Upper lobe of left lung (tissue), 6 donors: ENCODE results near the gene TBX1. TPM values are rescaled to one million over a fixed set of nuclear protein-coding genes. Genes with fewer than 3 reads are reported as not detected.
A peak's percentile ranks its signal among the peaks of the same experiment; 100 is the strongest.
"Not testable (repeated sequence)": the region's sequence is repeated elsewhere in the genome, so short reads cannot be mapped to it uniquely, and the experiment has no call there.

Experiments used
- ATAC-seq, 2 donors: fragments of 200-7000 bp; cut with Tn5 transposase; one replicate each; pipeline ENCODE4 v1.9.1; 2022; ENCODE audit warnings: mild to moderate bottlenecking in 2 of 2, moderate library complexity in 2 of 2; ENCODE audit not compliant: low FRiP score in 2 of 2
- DNase-seq, 2 donors: peaks; one replicate each; pipeline ENCODE4 v3.0.0-alpha.2; 2019 to 2020
- H3K27ac ChIP-seq, 4 donors: fragments of 200-600 bp; sonication (generic); one replicate each; pipeline ENCODE4 v1.5.1; 2016 to 2019
- H3K27me3 ChIP-seq, 4 donors: fragments of 200-600 bp; sonication (generic); one replicate each; pipeline ENCODE4 v1.5.1; 2017 to 2019
- H3K36me3 ChIP-seq, 4 donors: fragments of 200-600 bp; sonication (generic); one replicate each; pipeline ENCODE4 v1.5.1; 2016 to 2019
- H3K4me1 ChIP-seq, 4 donors: fragments of 200-600 bp; sonication (generic); one replicate each; pipeline ENCODE4 v1.5.1; 2018 to 2019
- H3K4me3 ChIP-seq, 4 donors: fragments of 200-600 bp; sonication (generic); one replicate each; pipeline ENCODE4 v1.5.1; 2017 to 2019; ENCODE audit warnings: mild to moderate bottlenecking in 2 of 4, moderate library complexity in 1 of 4
- H3K9me3 ChIP-seq, 4 donors: fragments of 200-600 bp; sonication (generic); one replicate each; pipeline ENCODE4 v1.5.1; 2018 to 2019
- CTCF ChIP-seq, 6 experiments: fragments of 450-650 bp in 4 of 6; fragments of 200-600 bp in 2 of 6; sonication (generic) in 2 of 6; IDR thresholded peaks; one replicate each; pipeline ENCODE4 v1.5.1; 2016 to 2019; ENCODE audit warnings: antibody characterized with exemption in 6 of 6
- EP300 ChIP-seq, 4 donors: sonication (generic); formaldehyde crosslinking; IDR thresholded peaks; one replicate each; pipeline ENCODE4 v1.5.1; 2017; ENCODE audit warnings: antibody characterized with exemption in 4 of 4, control low read depth in 2 of 4
- POLR2A ChIP-seq, 4 donors: fragments of 450-650 bp; IDR thresholded peaks; one replicate each; pipeline ENCODE4 v1.5.1; 2016 to 2017; ENCODE audit warnings: antibody characterized with exemption in 4 of 4, mild to moderate bottlenecking in 2 of 4
- POLR2AphosphoS5 ChIP-seq, 2 donors: sonication (generic); formaldehyde crosslinking; IDR thresholded peaks; one replicate each; pipeline ENCODE4 v1.5.1; 2017; ENCODE audit warnings: antibody characterized with exemption in 2 of 2
- WGBS, 2 donors: methylation state at CpG; one replicate each; pipeline ENCODE4 v1.1.5; 2017 to 2018; 5-methylcytosine and 5-hydroxymethylcytosine counted together
- total RNA-seq, 6 donors: library from RNA; depleted of rRNA in 4 of 6; stranded (reverse); fragments of >200 nt in 4 of 6; gene quantifications; one replicate each; pipeline versions ENCODE4 v1.1.0 to v1.2.1, GENCODE V29; 2016 to 2021
- donor health status: DM: no; HTN: no; CAD: no; lungs with moderate emphysema.
- donor health status: DM: no; HTN: yes; CAD: no; lungs with severe emphysema.

Gene TBX1
- total RNA-seq, 6 donors from 2014 or later: 1.0 to 12.2 (median 5.4) TPM

DNA sequence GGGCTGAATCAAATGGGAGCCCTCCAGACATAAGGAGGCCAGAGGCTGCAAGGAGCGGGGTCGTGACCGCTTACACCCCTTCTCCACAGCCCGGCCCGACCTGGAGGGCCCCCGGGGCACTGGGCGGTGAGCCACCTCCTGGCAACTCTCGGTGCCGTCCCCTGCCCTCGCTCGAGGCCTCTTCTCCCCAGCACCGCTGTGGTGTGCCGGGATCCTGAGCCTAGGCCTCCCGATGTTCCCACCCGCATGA lies 37.7 kb upstream of the TBX1 start:
- WGBS, 2 donors: 27 to 68% methylated on average over 8 to 15 of the region's 15 CpGs
- H3K4me1 ChIP-seq: peaks cover 20 to 36% (median 31%) of the 10 kb centered on the region in 4 donors
- peak overlapping the region in 1 of 4 donors; percentile 32 for H3K4me3 ChIP-seq
- H3K36me3 ChIP-seq: peaks cover 0 to 9% (median 3%) of the 10 kb centered on the region in 4 donors
- no peak for TF ChIP-seq EP300 (IDR thresholded peaks at IDR 0.05)
- TF ChIP-seq POLR2AphosphoS5 (IDR thresholded peaks at IDR 0.05): no peak
- TF ChIP-seq POLR2A (IDR thresholded peaks at IDR 0.05): no peak
- no peak for TF ChIP-seq CTCF (IDR thresholded peaks at IDR 0.05)
- peaks cover 0 to 37% (median 23%) of the 10 kb centered on the region in 4 donors for H3K27me3 ChIP-seq
- DNase-seq (peak in 1 of 2 donors; percentile 61), ATAC-seq (no peak)
- no peaks in the 10 kb centered on the region for H3K9me3 ChIP-seq
- H3K27ac ChIP-seq: no peak overlapping the region

DNA sequence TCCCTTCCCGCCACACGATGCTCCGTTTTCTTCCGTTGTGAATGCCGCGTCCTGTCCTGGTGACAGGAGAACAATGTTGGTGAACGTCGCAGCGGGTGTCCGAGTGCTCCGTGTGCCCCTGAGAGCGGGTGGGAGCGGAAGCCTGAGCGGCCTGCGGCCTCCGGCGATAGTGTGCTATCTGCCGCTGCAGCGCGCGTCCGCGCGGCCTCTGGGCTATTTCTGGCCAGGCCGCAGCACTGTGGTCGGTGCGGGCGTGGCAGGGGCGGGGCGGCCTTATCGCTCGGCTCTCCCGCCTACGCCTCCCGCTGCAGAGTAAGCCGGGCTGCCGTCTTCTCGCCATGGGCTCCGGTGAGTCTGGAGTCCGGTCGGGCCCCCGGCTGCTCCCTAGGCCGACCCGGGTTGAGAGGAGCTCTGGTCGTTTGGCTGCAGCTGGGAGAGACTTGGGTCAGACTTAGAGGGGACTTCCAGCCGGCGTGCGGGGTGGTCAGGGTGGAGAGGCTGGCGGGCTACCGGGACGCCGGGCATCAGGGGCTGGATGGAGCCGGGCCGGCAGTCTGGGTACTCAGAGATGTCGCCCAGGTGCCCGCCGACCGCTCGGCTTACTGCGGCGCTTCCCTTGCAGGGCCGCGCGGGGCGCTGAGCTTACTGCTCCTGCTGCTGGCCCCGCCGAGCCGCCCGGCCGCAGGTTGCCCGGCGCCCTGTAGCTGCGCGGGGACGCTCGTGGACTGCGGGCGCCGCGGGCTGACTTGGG lies 37.2 kb upstream of the TBX1 start, which contains the start of gene GP1BB:
TSS of gene GP1BB (plus strand) at position 308 of the 751 bp plus-strand sequence. CDS start at position 339, 31 bp downstream.
- whole genome bisulfite sequencing, 2 donors: 35 to 38% methylated on average over 6 to 51 of the region's 80 CpGs
- Histone ChIP-seq H3K27ac (no peak within 1 kb of the TSS), H3K4me1 (peaks cover 18 to 31% (median 28%) of the 10 kb centered on the region in 4 donors), H3K27me3 (peaks cover 0 to 35% (median 21%) of the 10 kb centered on the region in 4 donors), H3K9me3 (no peaks in the 10 kb centered on the region), H3K36me3 (peaks cover 0 to 9% (median 3%) of the 10 kb centered on the region in 4 donors), H3K4me3 (peak within 1 kb of the TSS in 3 of 4 donors; percentile 29 to 32 (median 29))
- peak in 1 of 2 donors; percentile 90 for DNase-seq
- TF ChIP-seq CTCF (IDR thresholded peaks at IDR 0.05): no peak
- no peak for TF ChIP-seq POLR2A (IDR thresholded peaks at IDR 0.05)
- TF ChIP-seq POLR2AphosphoS5 (IDR thresholded peaks at IDR 0.05): no peak
- TF ChIP-seq EP300 (IDR thresholded peaks at IDR 0.05): no peak
- peak; percentile 30 to 52 for ATAC-seq

GRCh38 chr22:19723983-19724827 lies 36.4 kb upstream of the TBX1 start:
- TF ChIP-seq POLR2A (IDR thresholded peaks at IDR 0.05) (no peak), EP300 (IDR thresholded peaks at IDR 0.05) (no peak), CTCF (IDR thresholded peaks at IDR 0.05) (peak in 4 of 6 experiments; percentile 1 to 50 (median 30)), POLR2AphosphoS5 (IDR thresholded peaks at IDR 0.05) (no peak)
- Histone ChIP-seq H3K27ac (no peak overlapping the region), H3K36me3 (peaks cover 0 to 9% (median 3%) of the 10 kb centered on the region in 4 donors), H3K4me1 (peaks cover 12 to 23% (median 20%) of the 10 kb centered on the region in 4 donors), H3K9me3 (no peaks in the 10 kb centered on the region), H3K27me3 (peaks cover 0 to 29% (median 15%) of the 10 kb centered on the region in 4 donors), H3K4me3 (peak overlapping the region in 3 of 4 donors; percentile 29 to 32 (median 29))
- DNase-seq (peak in 1 of 2 donors; percentile 86), ATAC-seq (peak in 1 of 2 donors; percentile 14)
- 13 to 19% methylated on average over 3 to 25 of the region's 89 CpGs for WGBS, 2 donors

- no peaks in the 10 kb centered on the region for H3K9me3 ChIP-seq
- H3K27ac ChIP-seq: no peak overlapping the region
- DNase-seq (peak in 1 of 2 donors; percentile 56), ATAC-seq (no peak)
- H3K4me1 ChIP-seq: peaks cover 12 to 23% (median 20%) of the 10 kb centered on the region in 4 donors
- no peak for TF ChIP-seq EP300 (IDR thresholded peaks at IDR 0.05)
- TF ChIP-seq POLR2A (IDR thresholded peaks at IDR 0.05): no peak
- TF ChIP-seq POLR2AphosphoS5 (IDR thresholded peaks at IDR 0.05): no peak
- no peak for TF ChIP-seq CTCF (IDR thresholded peaks at IDR 0.05)
- H3K27me3 ChIP-seq: peaks cover 0 to 29% (median 15%) of the 10 kb centered on the region in 4 donors
- H3K4me3 ChIP-seq: no peak overlapping the region
- 73 to 76% methylated on average over 45 of the region's 45 CpGs for WGBS, 2 donors
- peaks cover 0 to 9% (median 3%) of the 10 kb centered on the region in 4 donors for H3K36me3 ChIP-seq
These were observed 35.5 kb upstream of the TBX1 start for GRCh38 chr22:19724927-19725661.

DNA sequence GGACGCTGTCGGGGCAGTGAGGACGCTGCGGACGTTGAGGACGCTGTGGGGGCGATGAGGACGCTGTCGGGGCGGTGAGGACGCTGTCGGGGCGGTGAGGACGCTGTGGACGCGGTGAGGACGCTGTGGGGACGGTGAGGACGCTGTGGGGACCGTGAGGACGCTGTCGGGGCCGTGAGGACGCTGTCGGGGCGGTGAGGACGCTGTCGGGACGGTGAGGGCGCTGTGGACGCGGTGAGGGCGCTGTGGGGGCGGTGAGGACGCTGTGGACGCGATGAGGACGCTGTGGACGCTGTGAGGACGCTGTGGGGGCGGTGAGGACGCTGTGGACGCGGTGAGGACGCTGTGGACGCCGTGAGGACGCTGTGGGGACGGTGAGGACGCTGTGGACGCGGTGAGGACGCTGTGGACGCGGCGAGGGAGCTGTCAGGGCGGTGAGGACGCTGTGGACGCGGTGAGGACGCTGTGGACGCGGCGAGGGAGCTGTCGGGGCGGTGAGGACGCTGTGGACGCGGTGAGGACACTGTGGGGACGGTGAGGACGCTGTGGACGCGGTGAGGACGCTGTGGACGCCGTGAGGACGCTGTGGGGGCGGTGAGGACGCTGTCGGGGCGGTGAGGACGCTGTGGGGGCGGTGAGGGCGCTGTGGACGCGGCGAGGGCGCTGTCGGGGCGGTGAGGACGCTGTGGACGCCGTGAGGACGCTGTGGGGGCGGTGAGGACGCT lies 34.4 kb upstream of the TBX1 start:
- not testable (repeated sequence) for H3K27ac ChIP-seq, H3K9me3 ChIP-seq, ATAC-seq, H3K4me3 ChIP-seq, H3K36me3 ChIP-seq
- 86 to 87% methylated on average over 96 of the region's 96 CpGs for WGBS, 2 donors
- peak in 1 of 2 donors; percentile 67 for DNase-seq
- Histone ChIP-seq H3K27me3 (peaks cover 0 to 29% (median 15%) of the 10 kb centered on the region in 4 donors), H3K4me1 (peaks cover 20 to 32% (median 29%) of the 10 kb centered on the region in 4 donors)
